Osteoblast (primary cell): ENCODE measurements around the gene RHOT2. TPM values are rescaled to one million over a fixed set of nuclear protein-coding genes. Genes with fewer than 3 reads are reported as not detected.

Experiments used
- DNase-seq: peaks from one replicate; pipeline ENCODE4 v3.0.0; 2011; ENCODE audit warnings: low spot score, mixed read lengths; ENCODE audit not compliant: insufficient read length; ENCODE audit errors: missing footprints
- H2AFZ ChIP-seq: 2 replicates; pipeline ENCODE4 v1.6.0; 2011; ENCODE audit warnings: mild to moderate bottlenecking, low read length
- H3K27ac ChIP-seq: 2 replicates; pipeline ENCODE4 v1.5.1; 2011; ENCODE audit warnings: mild to moderate bottlenecking, low read depth, low read length, moderate library complexity
- H3K27me3 ChIP-seq: 2 replicates; pipeline ENCODE4 v1.6.0; 2012; ENCODE audit warnings: mild to moderate bottlenecking, control low read depth, inconsistent platforms, low read length, moderate library complexity; ENCODE audit not compliant: insufficient read depth
- H3K36me3 ChIP-seq: 2 replicates; pipeline ENCODE4 v1.5.1; 2011; ENCODE audit warnings: mild to moderate bottlenecking, low read length, control low read depth, moderate library complexity; ENCODE audit not compliant: insufficient read depth
- H3K4me1 ChIP-seq: 2 replicates; pipeline ENCODE4 v1.5.1; 2011; ENCODE audit warnings: mild to moderate bottlenecking, low read length, control low read depth, moderate library complexity; ENCODE audit not compliant: insufficient read depth
- H3K4me2 ChIP-seq: 2 replicates; pipeline ENCODE4 v1.6.0; 2011; ENCODE audit warnings: mild to moderate bottlenecking, low read length; ENCODE audit not compliant: insufficient read depth
- H3K4me3 ChIP-seq: fragments of 200-600 bp; sonication (generic); 3 replicates; pipeline ENCODE4 v1.5.1; 2012; ENCODE audit warnings: mild to moderate bottlenecking, low read length, inconsistent platforms; ENCODE audit not compliant: insufficient read depth
- H3K79me2 ChIP-seq: 2 replicates; pipeline ENCODE4 v1.6.0; 2012; ENCODE audit warnings: mild to moderate bottlenecking, low read length, control low read depth, inconsistent platforms; ENCODE audit not compliant: insufficient read depth
- H3K9me3 ChIP-seq: 2 replicates; pipeline ENCODE4 v1.5.1; 2011; ENCODE audit warnings: low read depth, low read length, control low read depth
- H4K20me1 ChIP-seq: 2 replicates; pipeline ENCODE4 v1.6.0; 2012; ENCODE audit warnings: mild to moderate bottlenecking, low read length, control low read depth; ENCODE audit not compliant: insufficient read depth
- total RNA-seq: library from RNA; depleted of rRNA; stranded (reverse); fragments of >200 nt; gene quantifications from 2 replicates; pipeline ENCODE4 v1.2.3, GENCODE V29; 2012
- TF ChIP-seq, protein P1 (sequence below): IDR thresholded peaks from 2 replicates; pipeline ENCODE4 v1.5.1; 2011; ENCODE audit warnings: mild to moderate bottlenecking, low read depth, low read length, moderate library complexity; ENCODE audit errors: extremely low read depth

The RHOT2 gene
- total RNA-seq, 1 donor = 42.0 TPM

DNA sequence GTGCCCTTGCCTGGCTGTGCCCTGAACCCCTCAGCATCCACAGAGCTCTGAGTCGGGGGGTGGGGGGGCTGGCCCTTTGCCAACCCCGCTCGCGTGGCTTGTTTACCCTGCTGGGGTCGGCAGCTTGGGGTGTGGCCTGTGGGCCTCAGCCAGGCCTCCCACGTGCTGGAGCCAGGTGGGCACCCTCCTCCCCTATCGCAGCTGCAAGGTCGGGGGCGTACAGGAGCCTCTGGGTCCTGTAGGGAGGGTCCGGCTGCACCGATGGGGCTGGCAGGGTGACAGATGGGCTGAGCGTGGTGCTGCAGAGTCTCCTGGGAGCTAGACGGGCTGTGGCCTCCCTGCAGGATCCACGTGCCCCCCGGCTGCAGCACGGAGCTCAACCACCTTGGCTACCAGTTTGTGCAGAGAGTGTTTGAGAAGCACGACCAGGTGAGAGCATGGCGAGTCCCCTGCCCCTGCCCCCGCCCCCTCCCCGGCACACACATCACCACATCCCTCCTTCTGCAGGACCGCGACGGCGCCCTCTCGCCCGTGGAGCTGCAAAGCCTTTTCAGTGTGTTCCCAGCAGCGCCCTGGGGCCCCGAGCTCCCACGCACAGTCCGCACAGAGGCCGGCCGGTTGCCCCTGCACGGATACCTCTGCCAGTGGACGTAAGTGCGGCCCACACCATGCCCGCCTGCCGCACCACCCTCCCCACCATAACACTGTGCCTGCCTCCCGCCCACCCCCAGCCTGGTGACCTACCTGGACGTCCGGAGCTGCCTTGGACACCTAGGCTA is 3.6 kb downstream of the RHOT2 start:
- no peak overlapping the region for H3K27ac ChIP-seq
- H2AFZ ChIP-seq = no peak overlapping the region
- peaks cover 41% of the 10 kb centered on the region for H3K36me3 ChIP-seq
- H3K4me2 ChIP-seq = no peak overlapping the region
- H3K9me3 ChIP-seq = no peaks in the 10 kb centered on the region
- TF ChIP-seq, protein P1, sequence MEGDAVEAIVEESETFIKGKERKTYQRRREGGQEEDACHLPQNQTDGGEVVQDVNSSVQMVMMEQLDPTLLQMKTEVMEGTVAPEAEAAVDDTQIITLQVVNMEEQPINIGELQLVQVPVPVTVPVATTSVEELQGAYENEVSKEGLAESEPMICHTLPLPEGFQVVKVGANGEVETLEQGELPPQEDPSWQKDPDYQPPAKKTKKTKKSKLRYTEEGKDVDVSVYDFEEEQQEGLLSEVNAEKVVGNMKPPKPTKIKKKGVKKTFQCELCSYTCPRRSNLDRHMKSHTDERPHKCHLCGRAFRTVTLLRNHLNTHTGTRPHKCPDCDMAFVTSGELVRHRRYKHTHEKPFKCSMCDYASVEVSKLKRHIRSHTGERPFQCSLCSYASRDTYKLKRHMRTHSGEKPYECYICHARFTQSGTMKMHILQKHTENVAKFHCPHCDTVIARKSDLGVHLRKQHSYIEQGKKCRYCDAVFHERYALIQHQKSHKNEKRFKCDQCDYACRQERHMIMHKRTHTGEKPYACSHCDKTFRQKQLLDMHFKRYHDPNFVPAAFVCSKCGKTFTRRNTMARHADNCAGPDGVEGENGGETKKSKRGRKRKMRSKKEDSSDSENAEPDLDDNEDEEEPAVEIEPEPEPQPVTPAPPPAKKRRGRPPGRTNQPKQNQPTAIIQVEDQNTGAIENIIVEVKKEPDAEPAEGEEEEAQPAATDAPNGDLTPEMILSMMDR = no peak
- H3K79me2 ChIP-seq = peaks cover 35% of the 10 kb centered on the region
- H3K4me3 ChIP-seq = no peak overlapping the region
- no peaks in the 10 kb centered on the region for H3K27me3 ChIP-seq
- peaks cover 44% of the 10 kb centered on the region for H4K20me1 ChIP-seq
- H3K4me1 ChIP-seq = peaks cover 10% of the 10 kb centered on the region
- no peak for DNase-seq

DNA sequence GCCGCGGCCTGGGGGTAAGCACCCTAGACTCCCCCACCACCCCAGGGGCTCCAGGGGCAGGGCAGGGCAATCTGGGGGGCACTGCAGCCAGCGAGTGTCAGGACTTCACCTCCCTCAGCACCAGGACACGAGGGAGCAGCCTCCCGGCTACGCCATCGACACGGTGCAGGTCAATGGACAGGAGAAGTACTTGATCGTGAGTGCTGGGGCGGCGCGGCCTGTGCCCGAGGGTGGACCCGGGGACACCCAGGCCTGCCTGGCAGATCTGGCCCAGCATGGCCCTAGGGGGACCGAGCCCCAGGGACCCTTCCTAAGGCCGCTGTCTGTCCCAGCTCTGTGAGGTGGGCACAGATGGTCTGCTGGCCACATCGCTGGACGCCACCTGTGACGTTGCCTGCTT is 4.4 kb downstream of the RHOT2 start:
- H3K4me2 ChIP-seq = no peak overlapping the region
- TF ChIP-seq, protein P1 = no peak

DNA sequence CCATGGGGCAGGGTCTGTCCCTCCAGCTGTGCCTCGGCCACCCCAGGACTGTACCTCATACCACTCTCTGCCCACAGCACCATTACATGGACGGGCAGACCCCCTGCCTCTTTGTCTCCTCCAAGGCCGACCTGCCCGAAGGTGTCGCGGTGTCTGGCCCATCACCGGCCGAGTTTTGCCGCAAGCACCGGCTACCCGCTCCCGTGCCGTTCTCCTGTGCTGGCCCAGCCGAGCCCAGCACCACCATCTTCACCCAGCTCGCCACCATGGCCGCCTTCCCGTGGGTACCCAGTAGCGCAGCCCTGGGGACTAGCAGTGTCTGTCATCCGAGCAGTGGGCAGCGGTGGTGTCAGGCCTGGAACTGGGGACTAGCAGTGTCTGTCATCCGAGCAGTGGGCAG is 4.9 kb downstream of the RHOT2 start:
- H3K36me3 ChIP-seq = peaks cover 41% of the 10 kb centered on the region
- H3K27me3 ChIP-seq = no peaks in the 10 kb centered on the region
- H3K27ac ChIP-seq = no peak overlapping the region
- H2AFZ ChIP-seq = no peak overlapping the region
- peaks cover 32% of the 10 kb centered on the region for H3K79me2 ChIP-seq
- no peak for DNase-seq
- no peak overlapping the region for H3K4me2 ChIP-seq
- H3K9me3 ChIP-seq = no peaks in the 10 kb centered on the region
- no peak overlapping the region for H3K4me3 ChIP-seq
- H4K20me1 ChIP-seq = peaks cover 44% of the 10 kb centered on the region
- peaks cover 8% of the 10 kb centered on the region for H3K4me1 ChIP-seq
- TF ChIP-seq, protein P1 = no peak

More for the DNA sequence above, 4.4 kb downstream of the RHOT2 start:
- Histone ChIP-seq H3K9me3 (no peaks in the 10 kb centered on the region), H3K27me3 (no peaks in the 10 kb centered on the region), H3K4me3 (no peak overlapping the region), H3K79me2 (peaks cover 35% of the 10 kb centered on the region), H3K27ac (no peak overlapping the region), H2AFZ (no peak overlapping the region), H4K20me1 (peaks cover 44% of the 10 kb centered on the region), H3K4me1 (peaks cover 10% of the 10 kb centered on the region), H3K36me3 (peaks cover 41% of the 10 kb centered on the region)
- DNase-seq = no peak

DNA sequence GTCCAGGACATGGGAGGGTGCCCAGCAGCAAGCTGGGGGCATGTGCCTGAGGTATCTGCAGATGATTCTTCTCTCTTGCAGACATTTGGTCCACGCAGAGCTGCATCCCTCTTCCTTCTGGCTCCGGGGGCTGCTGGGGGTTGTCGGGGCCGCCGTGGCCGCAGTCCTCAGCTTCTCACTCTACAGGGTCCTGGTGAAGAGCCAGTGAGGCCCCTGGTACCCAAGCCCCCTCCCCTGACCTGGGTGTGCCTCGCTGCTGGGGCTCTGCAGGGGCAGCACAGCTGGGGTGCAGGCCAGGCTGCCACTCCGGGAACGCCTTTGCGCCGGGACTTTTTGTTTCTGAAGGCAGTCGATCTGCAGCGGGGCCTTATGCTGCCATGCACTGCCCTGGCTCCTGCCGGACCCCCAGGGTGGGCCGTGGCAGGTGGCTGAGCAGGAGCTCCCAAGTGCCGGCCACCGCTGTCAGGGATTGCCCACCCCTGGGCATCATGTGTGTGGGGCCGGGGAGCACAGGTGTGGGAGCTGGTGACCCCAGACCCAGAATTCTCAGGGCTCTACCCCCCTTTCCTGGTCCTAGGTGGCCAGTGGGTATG is 5.6 kb downstream of the RHOT2 start:
- H3K27ac ChIP-seq = no peak overlapping the region
- no peak overlapping the region for H3K4me2 ChIP-seq
- no peak for DNase-seq
- no peak overlapping the region for H3K4me3 ChIP-seq
- H3K27me3 ChIP-seq = no peaks in the 10 kb centered on the region
- H3K9me3 ChIP-seq = no peaks in the 10 kb centered on the region
- peaks cover 8% of the 10 kb centered on the region for H3K4me1 ChIP-seq
- TF ChIP-seq, protein P1 = no peak
- H3K79me2 ChIP-seq = peaks cover 26% of the 10 kb centered on the region
- no peak overlapping the region for H2AFZ ChIP-seq
- H4K20me1 ChIP-seq = peaks cover 44% of the 10 kb centered on the region
- H3K36me3 ChIP-seq = peaks cover 41% of the 10 kb centered on the region
